Measurements from ENCODE around the gene ABCC11.

The ABCC11 gene

DNA sequence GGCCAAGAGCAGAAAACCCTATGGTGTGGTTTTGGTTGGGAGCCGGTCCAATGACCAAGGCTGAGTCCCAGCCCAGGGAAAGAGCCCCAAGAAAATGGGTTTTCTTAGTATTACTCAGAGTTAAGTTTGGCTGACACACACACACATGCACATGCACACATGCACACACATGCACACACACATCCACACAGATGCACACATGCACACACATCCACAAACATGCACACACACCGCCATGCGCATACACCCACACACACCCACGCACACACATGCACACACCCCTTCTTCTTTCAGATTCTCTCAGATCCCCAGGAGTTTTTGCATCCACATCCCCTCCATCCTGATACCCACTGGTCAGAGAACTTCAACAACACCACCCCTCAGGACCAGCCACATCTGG lies 100.6 kb downstream of the ABCC11 start:
- H2BK120ac ChIP-seq (ENCODE audit: insufficient read depth, low read length, poor library complexity), result no peak overlapping the region
- H4K12ac ChIP-seq (ENCODE audit: low read depth, low read length), result no peak overlapping the region
- H3K9me3 ChIP-seq (ENCODE audit: insufficient read depth, low read depth, low read length), result peaks cover 1% of the 10 kb centered on the region
- H3K4me2 ChIP-seq (ENCODE audit: low read length), result no peak overlapping the region
- no peaks in the 10 kb centered on the region for H3K36me3 ChIP-seq (ENCODE audit: control insufficient read depth in 1 of 2, insufficient read depth in 2 of 2, low read length in 2 of 2)
- H3K4me3 ChIP-seq (ENCODE audit: low read depth, low read length), result no peak overlapping the region
- H4K91ac ChIP-seq (ENCODE audit: low read depth, low read length), result no peak overlapping the region
- no peak overlapping the region for H2AK5ac ChIP-seq (ENCODE audit: low read length)
- H3K4ac ChIP-seq (ENCODE audit: low read depth, low read length), result no peak overlapping the region
- H2BK5ac ChIP-seq (ENCODE audit: low read depth, low read length, poor library complexity), result no peak overlapping the region
- no peak overlapping the region for H3K23ac ChIP-seq (ENCODE audit: low read length)
- no peaks in the 10 kb centered on the region for H3K27me3 ChIP-seq (ENCODE audit: insufficient read depth, low read length)
- no peak overlapping the region for H2AFZ ChIP-seq (ENCODE audit: insufficient read depth, low read length, poor library complexity)
- no peak overlapping the region for H3K14ac ChIP-seq (ENCODE audit: low read length)
- no peak overlapping the region for H4K8ac ChIP-seq (ENCODE audit: low read depth, low read length)
- H2BK12ac ChIP-seq (ENCODE audit: low read length), result no peak overlapping the region
- H3K79me1 ChIP-seq (ENCODE audit: low read length), result no peaks in the 10 kb centered on the region
- no peaks in the 10 kb centered on the region for H3K4me1 ChIP-seq (ENCODE audit: control insufficient read depth in 1 of 2, insufficient read depth in 2 of 2, low read length in 2 of 2)
- no peak for DNase-seq
- no peak overlapping the region for H3K9ac ChIP-seq (ENCODE audit: low read length)
- no CpG with 5 or more reads among the region's 4 CpGs for WGBS (ENCODE audit: extremely low coverage, insufficient coverage, insufficient read length)
- no peak overlapping the region for H3K18ac ChIP-seq (ENCODE audit: low read length)
- no peaks in the 10 kb centered on the region for H3K79me2 ChIP-seq (ENCODE audit: control insufficient read depth, insufficient read depth, low read length, poor library complexity)
- H3K27ac ChIP-seq (ENCODE audit: low read depth, low read length), result no peak overlapping the region

GRCh38 chr16:48146131-48146530 lies 101.2 kb downstream of the ABCC11 start:
- Histone ChIP-seq H2BK5ac (ENCODE audit: low read depth, low read length, poor library complexity) (no peak overlapping the region), H3K14ac (ENCODE audit: low read length) (no peak overlapping the region), H4K8ac (ENCODE audit: low read depth, low read length) (no peak overlapping the region), H3K79me2 (ENCODE audit: control insufficient read depth, insufficient read depth, low read length, poor library complexity) (no peaks in the 10 kb centered on the region), H3K79me1 (ENCODE audit: low read length) (no peaks in the 10 kb centered on the region), H2AK5ac (ENCODE audit: low read length) (no peak overlapping the region), H4K91ac (ENCODE audit: low read depth, low read length) (no peak overlapping the region), H3K27ac (ENCODE audit: low read depth, low read length) (no peak overlapping the region), H3K4ac (ENCODE audit: low read depth, low read length) (no peak overlapping the region), H2AFZ (ENCODE audit: insufficient read depth, low read length, poor library complexity) (no peak overlapping the region), H3K4me2 (ENCODE audit: low read length) (no peak overlapping the region), H3K23ac (ENCODE audit: low read length) (no peak overlapping the region), H3K9me3 (ENCODE audit: insufficient read depth, low read depth, low read length) (peaks cover 1% of the 10 kb centered on the region), H3K36me3 (ENCODE audit: control insufficient read depth in 1 of 2, insufficient read depth in 2 of 2, low read length in 2 of 2) (no peaks in the 10 kb centered on the region), H3K18ac (ENCODE audit: low read length) (no peak overlapping the region), H2BK120ac (ENCODE audit: insufficient read depth, low read length, poor library complexity) (no peak overlapping the region), H3K4me1 (ENCODE audit: control insufficient read depth in 1 of 2, insufficient read depth in 2 of 2, low read length in 2 of 2) (no peaks in the 10 kb centered on the region), H4K12ac (ENCODE audit: low read depth, low read length) (no peak overlapping the region), H3K4me3 (ENCODE audit: low read depth, low read length) (no peak overlapping the region), H3K9ac (ENCODE audit: low read length) (no peak overlapping the region), H3K27me3 (ENCODE audit: insufficient read depth, low read length) (no peaks in the 10 kb centered on the region), H2BK12ac (ENCODE audit: low read length) (no peak overlapping the region)
- DNase-seq, result no peak
- WGBS (ENCODE audit: extremely low coverage, insufficient coverage, insufficient read length), result no CpG with 5 or more reads among the region's 7 CpGs

GRCh38 chr16:48143812-48144368 lies 103.4 kb downstream of the ABCC11 start:
- no peak overlapping the region for H2BK12ac ChIP-seq (ENCODE audit: low read length)
- H4K8ac ChIP-seq (ENCODE audit: low read depth, low read length), result no peak overlapping the region
- H2BK5ac ChIP-seq (ENCODE audit: low read depth, low read length, poor library complexity), result no peak overlapping the region
- no peak overlapping the region for H3K18ac ChIP-seq (ENCODE audit: low read length)
- no peaks in the 10 kb centered on the region for H3K79me2 ChIP-seq (ENCODE audit: control insufficient read depth, insufficient read depth, low read length, poor library complexity)
- peak in 1 of 2 donors; percentile 49 for DNase-seq
- no peak overlapping the region for H4K91ac ChIP-seq (ENCODE audit: low read depth, low read length)
- H2AK5ac ChIP-seq (ENCODE audit: low read length), result no peak overlapping the region
- H4K12ac ChIP-seq (ENCODE audit: low read depth, low read length), result no peak overlapping the region
- H2BK120ac ChIP-seq (ENCODE audit: insufficient read depth, low read length, poor library complexity), result no peak overlapping the region
- H3K4me1 ChIP-seq (ENCODE audit: control insufficient read depth in 1 of 2, insufficient read depth in 2 of 2, low read length in 2 of 2), result no peaks in the 10 kb centered on the region
- H3K4me3 ChIP-seq (ENCODE audit: low read depth, low read length), result no peak overlapping the region
- H3K27ac ChIP-seq (ENCODE audit: low read depth, low read length), result no peak overlapping the region
- WGBS (ENCODE audit: extremely low coverage, insufficient coverage, insufficient read length), result no CpG with 5 or more reads among the region's 9 CpGs
- peaks cover 1% of the 10 kb centered on the region for H3K9me3 ChIP-seq (ENCODE audit: insufficient read depth, low read depth, low read length)
- no peak overlapping the region for H3K4ac ChIP-seq (ENCODE audit: low read depth, low read length)
- no peak overlapping the region for H3K4me2 ChIP-seq (ENCODE audit: low read length)
- H3K23ac ChIP-seq (ENCODE audit: low read length), result no peak overlapping the region
- no peaks in the 10 kb centered on the region for H3K36me3 ChIP-seq (ENCODE audit: control insufficient read depth in 1 of 2, insufficient read depth in 2 of 2, low read length in 2 of 2)
- H3K27me3 ChIP-seq (ENCODE audit: insufficient read depth, low read length), result no peaks in the 10 kb centered on the region
- no peak overlapping the region for H3K14ac ChIP-seq (ENCODE audit: low read length)
- no peak overlapping the region for H2AFZ ChIP-seq (ENCODE audit: insufficient read depth, low read length, poor library complexity)
- H3K79me1 ChIP-seq (ENCODE audit: low read length), result no peaks in the 10 kb centered on the region
- H3K9ac ChIP-seq (ENCODE audit: low read length), result no peak overlapping the region

GRCh38 chr16:48140821-48141220 lies 106.5 kb downstream of the ABCC11 start:
- no peak overlapping the region for H3K27ac ChIP-seq (ENCODE audit: low read depth, low read length)
- WGBS (ENCODE audit: extremely low coverage, insufficient coverage, insufficient read length), result no CpG with 5 or more reads among the region's 6 CpGs
- no peak overlapping the region for H3K4ac ChIP-seq (ENCODE audit: low read depth, low read length)
- no peak overlapping the region for H3K9ac ChIP-seq (ENCODE audit: low read length)
- no peaks in the 10 kb centered on the region for H3K79me2 ChIP-seq (ENCODE audit: control insufficient read depth, insufficient read depth, low read length, poor library complexity)
- H2AK5ac ChIP-seq (ENCODE audit: low read length), result no peak overlapping the region
- no peak overlapping the region for H3K14ac ChIP-seq (ENCODE audit: low read length)
- DNase-seq, result no peak
- no peak overlapping the region for H3K23ac ChIP-seq (ENCODE audit: low read length)
- H3K36me3 ChIP-seq (ENCODE audit: control insufficient read depth in 1 of 2, insufficient read depth in 2 of 2, low read length in 2 of 2), result no peaks in the 10 kb centered on the region
- H4K91ac ChIP-seq (ENCODE audit: low read depth, low read length), result no peak overlapping the region
- no peak overlapping the region for H2BK120ac ChIP-seq (ENCODE audit: insufficient read depth, low read length, poor library complexity)
- no peaks in the 10 kb centered on the region for H3K79me1 ChIP-seq (ENCODE audit: low read length)
- H3K9me3 ChIP-seq (ENCODE audit: insufficient read depth, low read depth, low read length), result peaks cover 1% of the 10 kb centered on the region
- H3K4me1 ChIP-seq (ENCODE audit: control insufficient read depth in 1 of 2, insufficient read depth in 2 of 2, low read length in 2 of 2), result no peaks in the 10 kb centered on the region
- H2BK12ac ChIP-seq (ENCODE audit: low read length), result no peak overlapping the region
- no peak overlapping the region for H3K4me3 ChIP-seq (ENCODE audit: low read depth, low read length)
- H4K12ac ChIP-seq (ENCODE audit: low read depth, low read length), result no peak overlapping the region
- H3K4me2 ChIP-seq (ENCODE audit: low read length), result no peak overlapping the region
- H2AFZ ChIP-seq (ENCODE audit: insufficient read depth, low read length, poor library complexity), result no peak overlapping the region
- H3K18ac ChIP-seq (ENCODE audit: low read length), result no peak overlapping the region
- no peak overlapping the region for H4K8ac ChIP-seq (ENCODE audit: low read depth, low read length)
- no peak overlapping the region for H2BK5ac ChIP-seq (ENCODE audit: low read depth, low read length, poor library complexity)
- no peaks in the 10 kb centered on the region for H3K27me3 ChIP-seq (ENCODE audit: insufficient read depth, low read length)
